Cerebellar cortex (tissue), 1 donor: ENCODE data around the gene BCL2L13.
"Not testable (repeated sequence)": the region's sequence is repeated elsewhere in the genome, so short reads cannot be mapped to it uniquely, and the experiment has no call there.

Experiments used
- DNase-seq: peaks from one replicate; pipeline ENCODE4 v3.0.0-alpha.2; 2015; ENCODE audit warnings: low spot score

The BCL2L13 gene

DNA sequence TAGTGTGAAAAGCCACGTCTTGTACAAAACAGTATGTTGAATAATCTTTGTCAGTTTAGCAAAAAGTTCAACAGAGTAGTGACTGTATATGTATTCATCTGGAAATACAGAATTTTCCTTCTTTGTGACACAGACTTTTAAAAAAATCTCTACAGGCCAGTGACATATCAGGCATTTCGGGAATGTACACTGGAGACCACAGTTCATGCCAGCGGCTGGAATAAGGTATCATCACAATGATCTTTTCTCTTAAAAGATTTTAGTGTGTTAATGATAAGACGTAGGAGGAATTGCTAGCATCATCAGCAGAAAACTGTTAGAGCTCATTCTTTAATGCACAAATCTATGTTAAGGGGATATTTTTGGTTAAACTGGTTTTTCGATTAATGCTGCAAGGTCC lies 57.4 kb downstream of the BCL2L13 start:
- DNase-seq, result no peak

DNA sequence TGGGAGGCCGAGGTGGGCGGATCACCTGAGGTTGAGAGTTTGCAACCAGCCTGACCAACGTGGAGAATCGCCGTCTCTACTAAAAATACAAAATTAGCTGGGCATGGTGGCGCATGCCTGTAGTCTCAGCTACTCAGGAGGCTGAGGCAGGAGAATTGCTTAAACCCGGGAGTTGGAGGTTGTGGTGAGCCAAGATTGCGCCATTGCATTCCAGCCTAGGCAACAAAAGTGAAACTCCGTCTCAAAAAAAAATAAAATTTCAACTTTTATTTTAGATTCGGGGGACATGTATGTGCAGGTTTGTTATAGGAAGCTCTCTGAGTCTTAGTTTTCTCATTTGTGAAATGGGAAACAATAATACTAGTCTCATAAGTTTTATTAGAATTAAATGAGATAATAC lies 58.6 kb downstream of the BCL2L13 start:
- DNase-seq, result not testable (repeated sequence)

DNA sequence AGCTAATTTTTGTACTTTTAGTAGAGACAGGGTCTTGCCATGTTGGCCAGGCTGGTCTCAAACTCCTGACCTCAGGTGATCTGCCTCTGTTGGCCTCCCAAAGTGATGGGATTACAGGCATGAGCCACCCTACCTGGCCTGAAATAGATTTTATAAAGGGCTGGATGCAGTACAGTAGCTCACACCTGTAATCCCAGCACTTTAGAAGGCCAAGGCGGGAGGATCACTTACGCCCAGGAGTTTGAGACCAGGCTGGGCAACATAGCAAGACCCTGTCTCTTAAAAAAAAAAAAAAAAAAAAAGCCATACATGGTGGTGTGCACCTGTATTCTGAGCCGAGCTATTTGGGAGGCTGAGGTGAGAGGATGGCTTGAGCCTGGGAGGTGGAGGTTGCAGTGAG lies 59.7 kb downstream of the BCL2L13 start:
- DNase-seq, result not testable (repeated sequence)

DNA sequence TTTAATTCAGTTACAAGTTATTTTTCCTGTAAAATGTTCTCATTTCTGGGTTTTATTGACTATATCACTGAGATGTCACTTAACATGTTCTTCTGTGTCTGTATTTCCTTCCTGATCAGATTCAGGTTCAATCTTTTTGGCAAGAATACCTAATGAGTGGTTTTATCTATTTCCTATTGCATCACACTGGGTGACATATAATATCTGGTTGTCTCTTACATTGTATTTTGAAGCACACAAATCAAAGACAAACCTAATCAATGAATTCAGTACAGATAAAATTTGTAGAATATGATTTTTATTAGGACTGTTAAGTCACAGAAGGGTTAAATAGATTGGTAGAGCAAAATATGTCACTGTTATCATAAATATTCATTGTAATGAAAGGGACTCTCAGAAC lies 60.4 kb downstream of the BCL2L13 start:
- DNase-seq, result no peak

DNA sequence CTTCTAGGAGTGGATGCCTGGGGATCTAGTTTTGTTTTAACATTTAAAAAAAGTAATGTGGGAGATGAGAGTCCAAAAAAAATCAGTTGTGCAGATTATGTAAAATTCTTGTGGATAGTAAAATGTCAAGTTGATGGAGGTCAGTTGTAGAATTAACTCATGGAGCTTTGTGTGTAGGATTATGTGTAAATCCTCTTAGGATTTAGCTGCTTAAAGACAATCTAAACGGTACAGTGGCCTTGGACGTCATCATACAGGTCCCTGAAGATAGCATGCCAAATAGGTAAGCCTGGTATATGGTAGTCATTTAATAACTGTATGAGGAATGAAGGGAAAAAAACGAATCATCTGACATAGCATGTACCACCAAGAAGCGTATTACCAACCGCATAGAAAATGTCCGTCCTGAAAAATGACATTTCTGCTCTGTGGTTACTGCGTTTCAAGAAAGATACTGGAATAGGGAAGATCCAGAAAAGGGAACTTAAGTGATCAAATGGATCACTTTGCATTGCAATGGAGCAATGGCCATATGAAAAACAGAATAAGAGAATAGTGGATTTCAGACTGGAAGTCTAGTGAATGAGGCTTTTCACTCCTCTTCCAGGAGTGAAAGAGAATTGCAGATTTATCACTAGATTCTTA lies 61.3 kb downstream of the BCL2L13 start:
- no peak for DNase-seq

DNA sequence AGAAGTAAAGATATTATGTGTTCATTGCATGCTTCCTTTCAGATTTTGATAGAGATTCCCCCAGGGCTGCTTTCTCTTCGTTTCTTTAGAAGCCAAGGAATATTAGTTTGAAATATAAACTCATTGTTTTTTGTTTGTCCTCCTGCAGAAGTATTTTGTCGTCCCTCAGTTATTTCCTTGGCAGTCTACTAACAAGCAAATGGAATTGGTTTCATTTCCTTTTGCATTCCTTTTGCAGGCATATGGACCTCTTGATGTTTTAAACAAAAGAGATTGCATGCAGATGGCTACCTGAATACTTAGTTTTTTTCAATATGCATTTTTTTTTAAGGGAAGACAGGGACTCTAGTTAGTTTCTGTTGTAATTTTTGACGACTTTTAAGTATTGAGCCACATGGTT lies 62.2 kb downstream of the BCL2L13 start:
- DNase-seq, result no peak

DNA sequence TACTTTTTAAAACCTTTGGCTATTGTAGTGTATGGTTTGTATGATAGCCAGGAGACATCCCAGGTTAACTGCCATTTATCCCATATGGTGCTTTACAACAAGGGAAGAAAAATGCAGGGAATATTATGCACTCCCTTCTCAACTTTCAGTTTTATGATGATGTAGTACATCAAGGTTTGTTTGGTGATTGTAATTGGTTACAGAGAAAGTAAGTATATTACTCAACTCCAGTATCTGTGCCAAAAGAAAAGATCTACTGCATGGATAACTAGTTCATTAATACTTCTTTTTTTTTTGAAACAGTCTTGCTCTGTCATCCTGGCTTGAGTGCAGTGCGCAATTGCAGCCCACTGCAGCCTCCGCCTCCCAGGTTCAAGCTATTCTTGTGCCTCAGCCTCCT lies 65.3 kb downstream of the BCL2L13 start:
- DNase-seq, result no peak

DNA sequence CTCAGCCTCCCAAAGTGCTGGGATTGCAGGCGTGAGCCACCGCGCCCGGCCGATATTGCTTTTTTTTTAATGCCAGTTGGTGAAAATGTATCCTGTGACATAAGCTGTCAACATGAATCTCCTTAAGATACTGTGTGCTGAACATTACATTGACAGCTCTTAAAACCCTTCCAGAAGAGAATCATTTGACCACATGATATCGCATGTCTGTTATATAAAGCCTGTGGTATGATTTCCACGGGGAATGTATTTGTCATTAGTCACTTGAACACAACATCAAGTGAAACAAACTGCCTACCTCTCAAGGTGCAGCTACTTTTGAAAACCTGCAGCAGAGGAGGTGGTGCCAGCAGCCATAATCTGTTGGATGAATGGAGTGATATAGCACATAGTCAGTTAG lies 67.0 kb downstream of the BCL2L13 start:
- no peak for DNase-seq

DNA sequence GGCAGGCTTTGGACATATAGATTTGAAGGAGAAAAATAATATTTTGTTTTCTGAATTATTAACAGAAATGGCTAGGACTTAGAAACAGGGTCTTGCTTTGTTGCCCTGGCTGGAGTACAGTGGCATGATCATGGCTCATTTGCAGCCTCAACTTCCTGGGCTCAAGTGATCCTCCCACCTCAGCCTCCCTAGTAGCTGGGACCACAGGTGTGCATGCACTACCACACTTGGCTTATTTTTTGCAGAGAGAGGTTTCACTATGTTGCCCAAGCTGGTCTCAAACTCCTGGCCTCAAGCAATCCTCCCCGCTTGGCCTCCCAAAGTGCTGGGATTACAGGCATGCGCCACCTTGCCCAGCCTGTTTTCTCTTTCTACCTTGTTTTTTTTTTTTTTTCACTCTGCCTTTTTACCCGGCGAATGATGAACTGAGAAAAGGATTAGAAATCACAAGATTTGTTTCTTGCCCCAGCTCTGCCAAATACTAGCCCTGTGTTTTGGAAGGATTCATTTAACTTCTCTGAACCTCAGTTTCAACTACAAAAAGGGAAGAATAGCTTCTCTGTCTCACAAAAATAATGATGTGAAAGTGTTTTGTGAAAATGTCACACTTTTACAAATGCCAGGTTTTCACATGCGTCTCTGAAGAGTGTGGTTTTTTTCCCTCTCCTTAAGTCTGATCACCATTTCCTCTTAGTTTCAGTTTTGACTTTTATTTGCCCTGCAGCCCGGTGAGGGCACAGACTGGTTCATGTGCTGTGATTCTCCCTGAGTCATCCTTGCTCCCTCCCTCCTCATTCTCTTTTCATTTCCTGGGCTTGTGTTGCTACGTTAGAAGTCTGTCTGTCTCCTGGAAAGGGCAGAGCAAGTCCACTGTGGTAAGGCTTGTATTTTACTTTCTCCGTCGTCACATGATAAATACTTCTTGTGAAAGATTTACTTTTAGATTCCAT lies 67.7 kb downstream of the BCL2L13 start:
- DNase-seq, result peak; percentile 37

DNA sequence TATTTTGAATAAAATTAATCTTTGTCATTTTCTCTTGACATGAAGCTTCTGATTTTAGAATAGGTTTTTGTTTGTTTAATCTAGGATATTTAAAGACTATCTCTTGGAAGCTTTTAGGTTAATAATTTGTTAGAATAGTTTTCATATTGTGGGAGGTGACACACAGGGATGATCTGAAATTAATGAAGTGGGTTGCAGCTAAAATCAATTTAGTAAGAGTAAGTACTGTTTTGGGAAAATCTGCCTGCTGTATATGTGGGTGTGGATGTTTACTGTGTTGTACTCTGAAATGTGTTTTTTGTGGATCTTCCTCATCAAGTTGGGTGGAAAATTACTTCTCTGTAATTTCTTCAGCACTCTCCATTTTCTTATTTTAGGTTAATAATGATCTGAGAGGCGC lies 68.4 kb downstream of the BCL2L13 start:
- no peak for DNase-seq

DNA sequence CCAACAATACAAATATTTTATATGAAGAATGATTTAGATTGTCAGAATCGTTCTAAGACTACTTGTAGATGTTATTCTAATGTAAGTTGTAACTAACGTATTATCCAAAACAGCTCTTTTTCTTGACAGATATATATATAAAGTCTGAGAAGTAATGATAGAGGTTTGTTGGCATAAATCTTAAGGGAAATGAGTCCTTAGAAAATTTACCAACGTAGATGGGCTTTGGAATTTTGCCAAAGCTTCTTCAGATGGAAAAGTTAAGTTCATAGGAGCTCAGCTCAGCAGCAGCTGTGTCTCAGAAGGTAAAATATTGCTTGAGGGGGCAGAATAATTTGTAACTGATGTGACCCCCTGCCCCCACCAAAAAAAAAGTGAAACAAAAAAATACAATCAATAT lies 69.0 kb downstream of the BCL2L13 start:
- no peak for DNase-seq

DNA sequence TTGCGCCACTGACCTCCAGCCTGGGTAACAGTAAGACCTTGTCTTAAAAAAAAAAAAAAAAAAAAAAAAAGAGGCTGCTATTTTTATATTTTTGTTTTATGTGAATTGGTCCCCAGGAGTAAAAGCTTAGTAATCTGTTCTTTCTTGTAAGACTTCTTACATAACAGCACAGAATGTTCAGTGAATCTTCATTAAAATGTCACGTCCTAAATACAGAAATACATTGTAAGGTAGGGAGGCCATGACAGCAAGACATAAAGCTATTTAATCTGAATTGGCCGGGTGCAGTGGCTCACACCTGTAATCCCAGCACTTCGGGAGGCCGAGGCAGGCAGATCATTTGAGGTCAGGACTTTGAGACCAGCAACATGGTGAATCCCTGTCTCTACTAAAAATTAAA lies 71.5 kb downstream of the BCL2L13 start:
- DNase-seq, result no peak

DNA sequence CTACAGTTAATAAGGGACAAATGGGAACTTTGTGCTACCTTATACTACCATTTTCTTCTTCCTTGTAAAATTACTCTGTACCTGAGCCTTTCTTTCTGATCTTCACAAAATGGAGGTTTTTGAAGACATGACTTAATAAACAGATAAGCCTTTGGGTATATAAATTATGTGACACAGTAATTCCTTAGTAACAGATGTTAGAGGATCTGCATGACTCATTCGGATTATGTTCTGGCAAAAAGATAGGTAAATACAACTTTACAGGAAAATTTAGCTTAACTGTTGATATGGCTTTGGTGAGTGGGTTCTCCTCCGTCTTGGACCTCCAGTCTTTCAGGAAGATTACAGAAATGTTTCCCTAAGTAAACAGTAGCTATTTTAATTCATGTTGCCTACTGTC lies 73.9 kb downstream of the BCL2L13 start:
- DNase-seq, result no peak

DNA sequence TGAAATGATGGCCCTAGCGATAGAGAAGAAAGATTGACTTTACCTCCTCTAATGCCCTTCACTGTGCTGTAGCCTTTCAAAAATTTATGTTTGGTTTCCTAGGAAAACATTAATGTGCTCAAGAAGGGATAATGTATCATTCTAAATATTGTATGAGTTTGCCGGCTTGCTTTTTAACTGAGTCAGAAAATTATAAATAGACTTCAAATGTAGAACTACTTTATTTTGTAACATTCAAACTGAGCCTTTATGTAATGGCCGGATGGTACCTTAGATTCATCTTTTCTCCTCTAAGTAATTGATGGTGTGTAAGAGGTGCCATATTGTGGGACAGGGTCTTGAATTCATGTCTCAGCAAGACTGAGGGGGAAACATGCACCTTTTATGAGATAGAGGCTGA lies 78.0 kb downstream of the BCL2L13 start:
- no peak for DNase-seq

DNA sequence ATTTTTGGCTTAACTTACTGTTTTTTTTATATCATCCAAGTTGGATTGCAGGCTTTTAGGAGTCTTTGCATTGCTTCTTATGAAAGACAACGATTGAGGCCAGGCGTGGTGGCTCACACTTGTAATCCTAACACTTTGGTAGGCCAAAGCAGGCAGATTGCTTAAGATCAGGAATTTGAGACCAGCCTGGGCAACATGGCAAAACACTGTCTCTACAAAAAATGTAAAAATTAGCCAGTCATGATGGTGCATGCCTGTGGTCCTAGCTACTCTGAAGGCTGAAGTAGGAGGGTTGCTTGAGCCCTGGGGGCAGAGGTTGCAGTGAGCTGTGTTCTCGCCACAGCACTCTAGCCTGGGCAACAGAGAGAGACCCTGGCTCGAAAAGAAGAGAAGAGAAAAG lies 79.2 kb downstream of the BCL2L13 start:
- no peak for DNase-seq

DNA sequence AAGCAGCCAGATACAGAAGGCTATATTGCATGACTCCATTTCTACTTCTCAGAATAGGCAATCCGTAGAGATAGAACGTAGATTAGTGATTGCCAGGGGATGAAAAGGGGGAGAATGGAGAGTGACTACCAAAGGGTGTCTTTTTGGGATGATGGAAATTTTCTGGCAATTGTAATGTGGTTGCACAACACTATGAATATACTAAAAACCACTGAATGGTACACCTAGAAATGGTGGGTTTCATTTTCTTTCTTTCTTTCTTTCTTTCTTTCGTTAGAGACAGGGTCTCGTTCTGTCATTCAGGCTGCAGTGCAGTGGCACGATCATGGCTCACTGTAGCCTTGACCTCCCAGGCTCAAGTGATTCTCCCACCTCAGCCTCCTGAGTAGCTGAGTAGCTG lies 81.4 kb downstream of the BCL2L13 start:
- no peak for DNase-seq

DNA sequence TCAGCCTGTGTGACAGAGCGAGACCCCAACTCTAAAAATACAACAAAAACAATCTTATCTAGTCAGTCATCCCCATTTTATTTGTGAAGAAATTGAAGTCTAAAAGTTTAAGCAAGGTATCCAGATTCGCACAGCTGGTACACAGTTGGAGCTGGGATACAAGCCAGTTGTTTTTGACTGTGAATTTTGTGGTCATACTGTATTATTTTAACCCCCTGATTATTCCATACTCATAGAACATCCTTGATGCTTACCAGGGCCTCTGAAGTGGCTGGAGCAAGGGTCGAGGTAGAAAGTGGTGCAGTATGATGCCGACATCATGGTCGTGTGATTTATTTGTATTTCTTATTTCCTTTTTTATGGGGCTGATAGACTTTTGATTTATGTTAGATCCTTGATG lies 85.7 kb downstream of the BCL2L13 start:
- no peak for DNase-seq

DNA sequence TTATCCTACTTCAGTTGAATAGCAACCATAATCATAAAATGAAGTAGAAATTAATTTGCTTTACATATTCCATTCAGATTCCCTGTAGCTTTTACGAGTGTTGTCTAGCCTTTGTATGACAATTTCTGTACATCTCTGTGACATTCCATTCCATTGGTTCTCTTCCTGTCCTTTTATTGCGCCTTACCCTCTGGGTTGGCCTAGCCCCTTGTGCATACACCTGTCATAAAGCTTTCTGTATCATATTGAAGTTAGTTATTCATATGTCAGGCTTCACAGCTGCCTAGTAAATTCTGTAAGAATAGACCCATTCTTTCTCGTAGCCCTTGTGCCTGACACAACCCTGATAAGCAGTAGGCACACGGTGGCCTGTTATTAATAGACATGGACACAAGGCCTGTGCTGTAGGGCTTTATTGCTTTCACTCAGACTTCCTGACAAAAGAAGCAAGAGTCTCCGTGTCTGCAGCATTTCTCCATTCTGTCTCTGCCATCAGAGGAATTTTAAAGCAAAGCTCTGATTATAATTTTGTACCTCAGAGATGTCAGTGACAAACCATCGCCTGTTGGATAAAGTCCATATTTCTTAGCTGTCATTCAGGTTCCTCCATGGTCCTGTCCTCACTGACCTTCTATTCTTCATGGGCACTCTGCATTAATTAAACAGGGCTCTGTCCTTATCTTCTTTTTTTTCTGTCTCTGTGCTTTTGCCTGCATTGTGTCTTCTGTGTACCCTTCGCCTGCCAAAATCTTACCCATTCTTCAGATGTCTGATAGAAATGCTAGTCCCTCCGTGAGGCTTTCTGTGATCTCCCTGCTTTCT lies 86.3 kb downstream of the BCL2L13 start:
- DNase-seq, result no peak

DNA sequence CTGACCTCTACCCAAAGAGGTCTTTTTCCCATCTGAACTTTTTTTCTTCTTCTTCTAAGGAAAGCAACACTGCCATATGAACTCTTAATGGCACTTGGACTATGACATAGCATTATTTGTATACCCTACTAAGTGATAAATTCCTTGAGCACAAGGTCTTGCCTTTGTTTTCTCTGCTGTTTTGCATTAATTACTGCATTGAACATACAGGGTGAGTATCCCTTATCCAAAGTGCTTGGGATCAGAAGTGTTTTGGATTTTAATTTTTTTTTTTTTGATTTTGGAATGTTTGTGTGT lies 86.9 kb downstream of the BCL2L13 start:
- DNase-seq, result no peak

DNA sequence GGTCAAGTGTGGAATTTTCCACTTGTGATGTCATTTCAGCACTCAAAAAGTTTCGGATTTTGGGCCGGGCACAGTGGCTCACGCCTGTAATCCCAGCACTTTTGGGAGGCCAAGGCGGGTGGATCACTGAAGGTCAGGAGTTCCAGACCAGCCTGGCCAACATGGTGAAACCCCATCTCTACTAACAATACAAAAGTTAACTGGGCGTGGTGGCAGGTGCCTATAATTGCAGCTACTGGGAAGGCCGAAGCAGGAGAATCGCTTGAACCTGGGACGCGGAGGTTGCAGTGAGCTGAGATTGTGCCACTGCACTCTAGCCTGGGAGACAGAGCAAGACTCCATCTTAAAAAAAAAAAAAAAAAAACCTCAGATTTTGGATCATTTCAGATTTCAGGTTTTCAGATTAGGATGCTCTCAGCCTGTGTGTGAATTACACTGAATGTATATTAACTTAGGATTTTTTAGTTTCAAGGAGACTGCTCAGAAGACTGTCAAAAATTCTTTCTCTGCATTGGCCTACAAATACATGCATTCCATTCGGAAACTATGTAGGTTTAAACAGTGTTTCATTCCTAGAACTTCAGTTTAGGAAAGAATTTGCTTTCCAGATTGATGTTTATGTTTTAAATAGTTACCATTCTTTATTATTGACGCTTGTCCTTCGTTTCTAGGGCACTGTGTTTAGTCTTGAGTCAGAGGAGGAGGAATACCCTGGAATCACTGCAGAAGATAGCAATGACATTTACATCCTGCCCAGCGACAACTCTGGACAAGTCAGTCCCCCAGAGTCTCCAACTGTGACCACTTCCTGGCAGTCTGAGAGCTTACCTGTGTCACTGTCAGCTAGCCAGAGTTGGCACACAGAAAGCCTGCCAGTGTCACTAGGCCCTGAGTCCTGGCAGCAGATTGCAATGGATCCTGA lies 87.7 kb downstream of the BCL2L13 start:
- DNase-seq, result peak; percentile 83

DNA sequence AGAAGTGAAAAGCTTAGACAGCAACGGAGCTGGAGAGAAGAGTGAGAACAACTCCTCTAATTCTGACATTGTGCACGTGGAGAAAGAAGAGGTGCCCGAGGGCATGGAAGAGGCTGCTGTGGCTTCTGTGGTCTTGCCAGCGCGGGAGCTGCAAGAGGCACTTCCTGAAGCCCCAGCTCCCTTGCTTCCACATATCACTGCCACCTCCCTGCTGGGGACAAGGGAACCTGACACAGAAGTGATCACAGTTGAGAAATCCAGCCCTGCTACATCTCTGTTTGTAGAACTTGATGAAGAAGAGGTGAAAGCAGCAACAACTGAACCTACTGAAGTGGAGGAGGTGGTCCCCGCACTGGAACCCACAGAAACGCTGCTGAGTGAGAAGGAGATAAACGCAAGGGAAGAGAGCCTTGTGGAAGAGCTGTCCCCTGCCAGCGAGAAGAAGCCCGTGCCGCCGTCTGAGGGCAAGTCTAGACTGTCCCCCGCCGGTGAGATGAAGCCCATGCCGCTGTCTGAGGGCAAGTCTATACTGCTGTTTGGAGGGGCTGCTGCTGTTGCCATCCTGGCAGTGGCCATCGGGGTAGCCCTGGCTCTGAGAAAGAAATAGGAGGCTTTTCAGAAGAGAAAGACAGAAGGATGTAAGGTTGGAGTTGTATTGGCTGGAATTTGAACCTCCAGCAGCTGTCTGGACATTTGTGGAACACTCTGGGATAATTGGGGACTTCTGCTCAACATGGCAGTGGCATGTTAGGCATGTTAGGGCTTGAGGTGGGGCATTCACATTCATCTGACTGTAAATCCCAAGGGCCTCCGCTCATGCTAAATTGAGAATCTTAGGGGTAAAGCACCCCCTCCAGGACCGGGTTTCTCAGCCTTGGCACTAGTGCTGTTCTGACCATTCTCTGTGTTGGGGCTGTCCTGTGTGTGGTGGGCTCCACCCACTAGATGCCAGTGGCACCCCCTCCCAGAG lies 88.7 kb downstream of the BCL2L13 start:
- no peak for DNase-seq
